H1 (cell line): ENCODE measurements around the gene ZNF425. TPM values are rescaled to one million over a fixed set of nuclear protein-coding genes. Genes with fewer than 3 reads are reported as not detected.

Experiments
- CTCF ChIA-PET: fragments of 300-600 bp; sonication (Branson Sonifier 250); formaldehyde crosslinking; loops from one replicate; lab custom pipeline; 2021; ENCODE audit not compliant: partially characterized antibody; lab: Charles Lee
- POLR2A ChIA-PET: fragments of 300-600 bp; sonication (Branson Sonifier 250); formaldehyde crosslinking; loops from one replicate; lab custom pipeline; 2021; ENCODE audit warnings: inconsistent platforms; ENCODE audit not compliant: partially characterized antibody; lab: Charles Lee
- DNase-seq, 2 experiments: peaks; one replicate each; pipeline versions ENCODE4 v3.0.0 to v3.0.0-alpha.2; 2010 to 2022; ENCODE audit warnings: low spot score in 2 of 2, low read depth in 1 of 2, mixed read lengths in 1 of 2
- FAIRE-seq: peaks from 2 replicates; lab custom pipeline; 2011; peaks lifted over from hg19 to GRCh38; lab: Jason Lieb, UNC
- H2AFZ ChIP-seq: 2 replicates; pipeline ENCODE4 v1.8.1; 2012; ENCODE audit warnings: low read length, inconsistent platforms
- H2AK5ac ChIP-seq: 2 replicates; pipeline ENCODE4 v1.6.1; 2013; ENCODE audit warnings: low read depth, low read length
- H2BK120ac ChIP-seq: replicated peaks from 2 replicates; pipeline ENCODE3; 2013; ENCODE audit warnings: low read depth, low read length, inconsistent platforms
- H2BK12ac ChIP-seq: 2 replicates; pipeline ENCODE4 v1.6.1; 2013; ENCODE audit warnings: low read depth, low read length
- H2BK15ac ChIP-seq: 2 replicates; pipeline ENCODE4 v1.6.1; 2013; ENCODE audit warnings: low read length
- H2BK20ac ChIP-seq: 2 replicates; pipeline ENCODE4 v1.6.1; 2013; ENCODE audit warnings: low read length
- H2BK5ac ChIP-seq: 2 replicates; pipeline ENCODE4 v1.6.1; 2013; ENCODE audit warnings: low read depth, low read length
- H3K14ac ChIP-seq: 2 replicates; pipeline ENCODE4 v1.6.1; 2013; ENCODE audit warnings: inconsistent platforms; ENCODE audit not compliant: insufficient read length
- H3K18ac ChIP-seq: 2 replicates; pipeline ENCODE4 v1.6.1; 2013; ENCODE audit warnings: low read length; ENCODE audit errors: extremely low read depth
- H3K23ac ChIP-seq: 2 replicates; pipeline ENCODE4 v1.6.1; 2013; ENCODE audit warnings: inconsistent platforms; ENCODE audit not compliant: insufficient read length
- H3K23me2 ChIP-seq: 2 replicates; pipeline ENCODE4 v1.6.1; 2013; ENCODE audit warnings: low read depth, low read length
- H3K27ac ChIP-seq: 2 replicates; pipeline ENCODE4 v1.6.1; 2011; ENCODE audit warnings: low read depth, low read length, inconsistent platforms
- H3K27me3 ChIP-seq, 4 experiments: replicated peaks in 1 of 4; 1 replicate in 1 of 4; 2 replicates in 3 of 4; pipeline versions ENCODE4 v1.6.1 to v1.8.1; 2011 to 2013; ENCODE audit warnings: low read length in 3 of 4, mild to moderate bottlenecking in 3 of 4, inconsistent platforms in 2 of 4, mixed read lengths in 2 of 4, moderate library complexity in 1 of 4; ENCODE audit not compliant: control insufficient read depth in 3 of 4, insufficient read depth in 3 of 4; ENCODE audit errors: extremely low read depth in 1 of 4
- H3K36me3 ChIP-seq, 4 experiments: 2 replicates each; pipeline versions ENCODE4 v1.6.1 to v1.8.1; 2011 to 2013; ENCODE audit warnings: mild to moderate bottlenecking in 4 of 4, low read length in 3 of 4, moderate library complexity in 2 of 4, control low read depth in 1 of 4, inconsistent platforms in 1 of 4; ENCODE audit not compliant: insufficient read depth in 4 of 4, control insufficient read depth in 2 of 4
- H3K4ac ChIP-seq: replicated peaks from 2 replicates; pipeline ENCODE3; 2013; ENCODE audit warnings: low read length, low read depth, mixed read lengths, inconsistent platforms; ENCODE audit not compliant: insufficient read length
- H3K4me1 ChIP-seq, 4 experiments: replicated peaks in 1 of 4; 1 replicate in 1 of 4; 2 replicates in 3 of 4; pipeline versions ENCODE4 v1.6.1 to v1.8.1; 2011 to 2013; ENCODE audit warnings: low read length in 3 of 4, inconsistent platforms in 2 of 4, mixed read lengths in 1 of 4; ENCODE audit not compliant: insufficient read depth in 4 of 4, control insufficient read depth in 3 of 4
- H3K4me2 ChIP-seq, 2 experiments: 2 replicates each; pipeline versions ENCODE4 v1.6.1 to v1.8.1; 2011 to 2013; ENCODE audit warnings: low read depth in 2 of 2, low read length in 2 of 2, control low read depth in 1 of 2, inconsistent platforms in 1 of 2, mild to moderate bottlenecking in 1 of 2; ENCODE audit not compliant: insufficient read depth in 1 of 2
- H3K4me3 ChIP-seq, 4 experiments: fragments of 200-600, 300-600 bp in 1 of 4; sonication (generic), shearing (Covaris generic), sonication (Bioruptor Twin) in 1 of 4; 2 replicates each; pipeline versions ENCODE4 v1.5.1 to v1.8.1; 2011 to 2016; ENCODE audit warnings: low read length in 4 of 4, low read depth in 3 of 4, control low read depth in 2 of 4, inconsistent platforms in 2 of 4, mild to moderate bottlenecking in 2 of 4, mixed read lengths in 1 of 4, moderate library complexity in 1 of 4; ENCODE audit not compliant: insufficient read depth in 2 of 4; ENCODE audit errors: extremely low read depth in 1 of 4
- H3K56ac ChIP-seq: replicated peaks from 2 replicates; pipeline ENCODE3; 2013; ENCODE audit warnings: low read depth, mild to moderate bottlenecking, mixed read lengths, low read length, inconsistent platforms; ENCODE audit not compliant: insufficient read length
- H3K79me1 ChIP-seq: 2 replicates; pipeline ENCODE4 v1.6.1; 2013; ENCODE audit warnings: low read depth, low read length, control low read depth
- H3K79me2 ChIP-seq, 2 experiments: 2 replicates each; pipeline versions ENCODE4 v1.6.1 to v1.8.1; 2012 to 2013; ENCODE audit warnings: low read length in 2 of 2, mild to moderate bottlenecking in 2 of 2, inconsistent platforms in 1 of 2; ENCODE audit not compliant: insufficient read depth in 2 of 2, control insufficient read depth in 1 of 2
- H3K9ac ChIP-seq, 4 experiments: replicated peaks in 1 of 4; 1 replicate in 1 of 4; 2 replicates in 3 of 4; pipeline versions ENCODE4 v1.6.1 to v1.8.1; 2011 to 2013; ENCODE audit warnings: low read depth in 3 of 4, low read length in 3 of 4, control low read depth in 2 of 4, mild to moderate bottlenecking in 2 of 4, moderate library complexity in 2 of 4, inconsistent platforms in 1 of 4; ENCODE audit errors: extremely low read depth in 1 of 4
- H3K9me3 ChIP-seq, 2 experiments: 2 replicates each; pipeline versions ENCODE4 v1.6.1 to v1.8.1; 2012 to 2013; ENCODE audit warnings: mild to moderate bottlenecking in 2 of 2, moderate library complexity in 2 of 2, control low read depth in 1 of 2, inconsistent platforms in 1 of 2, low read depth in 1 of 2, low read length in 1 of 2, mixed read lengths in 1 of 2; ENCODE audit not compliant: insufficient read depth in 2 of 2
- H4K20me1 ChIP-seq, 2 experiments: replicated peaks in 1 of 2; 2 replicates each; pipeline versions ENCODE3 to v1.8.1; 2011 to 2013; ENCODE audit warnings: inconsistent platforms in 2 of 2, low read length in 2 of 2, mild to moderate bottlenecking in 1 of 2; ENCODE audit not compliant: insufficient read depth in 2 of 2, control insufficient read depth in 1 of 2
- H4K5ac ChIP-seq: 2 replicates; pipeline ENCODE4 v1.6.1; 2013; ENCODE audit warnings: low read length, low read depth, mixed read lengths, inconsistent platforms; ENCODE audit not compliant: insufficient read length
- H4K8ac ChIP-seq: 2 replicates; pipeline ENCODE4 v1.8.0; 2013; ENCODE audit warnings: mild to moderate bottlenecking, moderate library complexity, low read length, inconsistent platforms; ENCODE audit not compliant: insufficient read depth; ENCODE audit errors: extremely low read depth
- H4K91ac ChIP-seq: replicated peaks from 2 replicates; pipeline ENCODE3; 2013; ENCODE audit warnings: low read length, mixed read lengths, inconsistent platforms; ENCODE audit not compliant: insufficient read length
- ATF3 ChIP-seq: IDR thresholded peaks from 2 replicates; pipeline ENCODE4 v1.6.1; 2011; ENCODE audit warnings: low read depth, mild to moderate bottlenecking, low read length; ENCODE audit not compliant: insufficient read depth
- CHD2 ChIP-seq: IDR thresholded peaks from 2 replicates; pipeline ENCODE4 v1.6.1; 2012; ENCODE audit warnings: low read length, improper control_type of control experiment
- RNF2 ChIP-seq: fragments of 200-900, 300-1000 bp; sonication (generic); IDR thresholded peaks from 2 replicates; pipeline ENCODE4 v1.7.1; 2016; ENCODE audit warnings: borderline replicate concordance, low read depth, mild to moderate bottlenecking, antibody characterized with exemption, low read length; ENCODE audit not compliant: poor library complexity, severe bottlenecking; ENCODE audit errors: missing control alignments
- SP4 ChIP-seq: IDR thresholded peaks from 2 replicates; pipeline ENCODE4 v1.6.1; 2012; ENCODE audit warnings: low read length, inconsistent platforms
- WGBS, 2 experiments: shearing (Covaris generic) in 1 of 2; methylation state at CpG; one replicate each; pipeline versions ENCODE4 v1.1.6 to v1.1.7; 2013 to 2015; ENCODE audit warnings: low lambda C conversion rate in 2 of 2, mixed read lengths in 2 of 2, inconsistent platforms in 1 of 2, low coverage in 1 of 2, missing lambda C conversion rate in 1 of 2; ENCODE audit not compliant: insufficient replicate concordance in 2 of 2, insufficient coverage in 1 of 2, insufficient read length in 1 of 2; ENCODE audit errors: extremely low coverage in 1 of 2, missing lambda C conversion rate in 1 of 2; 5-methylcytosine and 5-hydroxymethylcytosine counted together
- polyA plus RNA-seq, 7 experiments: library from polyadenylated mRNA; depleted of rRNA in 3 of 7; stranded (reverse) in 5 of 7; unstranded in 2 of 7; fragments of >200 nt in 5 of 7; fragments of 200-250 nt in 2 of 7; gene quantifications; 1 replicate in 5 of 7; 2 replicates in 1 of 7; 4 replicates in 1 of 7; pipeline versions ENCODE4 v1.2.1 to v1.2.3, GENCODE V29; 2011 to 2013; ENCODE audit warnings: missing spikeins in 2 of 7, mixed read lengths in 2 of 7
- total RNA-seq: library from RNA; stranded (reverse); fragmentation: NEBNext Ultra II Directional; extraction: Animal tissue kit (Norgen Biotek cat#: 25700); gene quantifications from 2 replicates; pipeline ENCODE4 v1.2.1, GENCODE V29; 2021

ZNF425 gene
- total and polyA plus RNA-seq, 2 of the 8 experiments (the other 6 are each of a cell fraction or from before 2014, with no cell fraction given), result 3.4 to 6.1 TPM

DNA sequence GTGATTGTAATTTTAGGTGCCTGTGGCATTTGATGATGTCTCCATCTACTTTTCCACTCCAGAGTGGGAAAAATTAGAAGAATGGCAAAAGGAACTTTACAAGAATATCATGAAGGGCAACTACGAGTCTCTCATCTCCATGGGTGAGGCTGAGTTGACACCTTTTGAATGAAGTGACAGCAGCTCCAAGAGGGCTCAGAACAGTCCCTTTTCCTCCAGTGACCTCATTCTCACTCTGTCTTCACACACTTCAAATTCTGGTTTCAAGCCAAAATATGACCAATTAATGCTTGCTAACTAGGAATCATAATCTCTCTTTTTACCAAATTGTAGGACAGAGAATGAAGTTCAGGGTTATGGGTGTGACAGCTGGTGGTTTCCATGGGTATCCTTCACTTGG, 40.0 kb upstream of the ZNF425 start:
- Histone ChIP-seq H2BK12ac (no peak overlapping the region), H4K20me1 (peaks cover 5 to 9% of the 10 kb centered on the region in 2 experiments), H3K23ac (no peak overlapping the region), H3K4me1 (no peaks in the 10 kb centered on the region), H3K79me2 (peaks cover 0 to 27% of the 10 kb centered on the region in 2 experiments; a peak in 2 of 4 replicates), H2AFZ (no peak overlapping the region), H2BK15ac (no peak overlapping the region), H2BK5ac (no peak overlapping the region), H3K27ac (no peak overlapping the region), H3K27me3 (no peaks in the 10 kb centered on the region), H3K23me2 (no peaks in the 10 kb centered on the region), H4K8ac (no peak overlapping the region), H2AK5ac (no peak overlapping the region), H4K91ac (no peak overlapping the region), H2BK120ac (no peak overlapping the region), H3K79me1 (peaks cover 3% of the 10 kb centered on the region), H3K18ac (no peak overlapping the region), H2BK20ac (no peak overlapping the region), H3K36me3 (peaks cover 20 to 80% (median 60%) of the 10 kb centered on the region in 4 experiments), H3K14ac (no peak overlapping the region), H3K4me3 (no peak overlapping the region), H3K56ac (no peak overlapping the region), H3K4me2 (no peak overlapping the region), H3K9me3 (no peaks in the 10 kb centered on the region), H4K5ac (no peak overlapping the region), H3K4ac (no peak overlapping the region), H3K9ac (no peak overlapping the region)
- 100% methylated on average over 1 of the region's 1 CpG; no CpG with 5 or more reads in 1 of the 2 experiments for WGBS, 2 experiments
- DNase-seq (no peak), FAIRE-seq (no peak)
- ChIA-PET POLR2A (interaction anchor here (0.9 to 11.6 kb wide), 8 partner anchors 8 to 29 kb away, joined by 3 to 138 read pairs (median 8); partner anchors contain the start of genes ZNF282 and ZNF398), CTCF (interaction anchor here (1.2 to 6.0 kb wide), 3 partner anchors 14 to 40 kb away, joined by 4 to 25 read pairs (median 18); partner anchors contain the start of genes ZNF398 and ZNF425)
- TF ChIP-seq ATF3 (no peak), SP4 (no peak), RNF2 (no peak), CHD2 (no peak)
